Ureter (tissue), 1 donor: ENCODE data around the gene NCOA5. TPM values are rescaled to one million over a fixed set of nuclear protein-coding genes. Genes with fewer than 3 reads are reported as not detected.

Experiments
- DNase-seq: peaks from one replicate; pipeline ENCODE4 v3.0.0-alpha.2; 2020; ENCODE audit warnings: low spot score
- total RNA-seq: library from RNA; stranded (reverse); gene quantifications from one replicate; pipeline ENCODE4 v1.2.4, GENCODE V29; 2023
- donor health status: DM: yes; HTN: yes; CAD: no.

NCOA5 gene
- total RNA-seq, 1 donor from 2014 or later = 30.0 TPM

GRCh38 chr20:46040902-46041535, 48.7 kb downstream of the NCOA5 start:
- DNase-seq = no peak

DNA sequence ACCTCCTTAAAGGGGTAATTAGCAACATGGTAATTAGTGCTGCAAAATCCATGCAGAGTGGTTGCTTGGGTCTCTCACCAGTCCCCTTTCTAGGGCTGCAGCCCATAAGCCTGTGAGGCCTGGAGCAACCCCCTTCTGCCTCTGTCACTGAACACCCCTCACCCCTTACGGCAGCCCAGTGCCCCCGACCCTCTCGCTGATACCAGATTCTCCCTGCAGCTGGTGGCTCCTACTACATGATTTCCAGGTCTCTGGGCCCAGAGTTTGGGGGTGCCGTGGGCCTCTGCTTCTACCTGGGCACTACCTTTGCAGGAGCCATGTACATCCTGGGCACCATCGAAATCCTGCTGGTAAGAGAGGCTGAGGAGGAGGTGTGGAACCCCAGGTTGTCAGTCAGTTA, 52.7 kb downstream of the NCOA5 start:
- no peak for DNase-seq

- no peak for DNase-seq
Measured at GRCh38 chr20:46036370-46036769, 53.4 kb downstream of the NCOA5 start.

DNA sequence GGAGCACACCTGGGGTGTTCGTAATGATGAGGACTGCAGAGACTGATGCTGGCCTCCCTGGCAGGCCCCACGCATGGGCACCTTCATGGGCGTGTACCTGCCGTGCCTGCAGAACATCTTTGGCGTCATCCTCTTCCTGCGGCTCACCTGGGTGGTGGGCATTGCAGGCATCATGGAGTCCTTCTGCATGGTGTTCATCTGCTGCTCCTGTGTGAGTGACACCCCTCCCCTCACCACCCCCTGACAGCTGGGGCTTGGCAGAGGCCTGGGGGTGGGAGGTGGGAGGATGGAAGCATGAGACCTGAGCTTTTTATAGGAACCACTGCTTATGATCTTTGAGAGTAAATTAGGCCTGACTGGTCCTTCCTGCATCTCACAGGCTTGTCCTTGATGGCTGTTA, 54.0 kb downstream of the NCOA5 start:
- DNase-seq = no peak

DNA sequence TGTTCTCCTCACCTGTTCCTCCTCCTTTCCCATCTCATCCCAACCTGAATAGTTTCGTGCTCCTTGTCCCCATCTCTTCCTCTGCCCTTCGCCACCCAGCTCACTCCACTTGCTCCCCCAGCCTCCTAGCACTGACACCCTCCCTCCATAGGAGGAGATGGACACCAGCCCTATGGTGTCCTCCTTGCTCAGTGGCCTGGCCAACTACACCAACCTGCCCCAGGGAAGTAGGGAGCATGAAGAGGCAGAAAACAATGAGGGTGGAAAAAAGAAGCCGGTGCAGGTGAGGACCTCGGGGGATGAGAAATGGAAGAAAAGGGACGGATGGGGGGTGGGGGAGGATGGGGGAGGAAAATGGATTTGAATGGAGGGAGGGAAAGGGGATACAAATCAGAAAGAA, 54.5 kb downstream of the NCOA5 start:
- no peak for DNase-seq

DNA sequence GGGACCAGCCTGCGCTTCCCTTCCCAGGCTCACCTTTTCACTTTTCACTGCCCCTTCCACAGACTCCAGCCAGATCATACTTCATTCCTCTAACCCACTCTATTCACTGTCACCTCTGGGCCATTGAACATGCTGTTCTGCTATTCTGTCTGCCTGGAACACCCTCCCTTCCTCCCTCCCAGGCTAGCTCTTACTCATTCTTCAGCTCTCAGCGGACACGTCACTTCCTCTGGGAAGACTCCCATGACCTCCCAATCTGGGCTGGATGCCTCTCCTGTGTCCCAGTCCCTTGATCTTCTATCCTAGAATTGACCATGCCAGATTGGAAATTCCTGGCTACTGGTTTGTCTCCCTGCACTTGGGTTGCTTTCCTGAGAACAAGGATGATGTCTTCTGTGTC, 55.7 kb downstream of the NCOA5 start:
- DNase-seq = no peak

GRCh38 chr20:46031701-46032254, 58.0 kb downstream of the NCOA5 start:
- DNase-seq = no peak

DNA sequence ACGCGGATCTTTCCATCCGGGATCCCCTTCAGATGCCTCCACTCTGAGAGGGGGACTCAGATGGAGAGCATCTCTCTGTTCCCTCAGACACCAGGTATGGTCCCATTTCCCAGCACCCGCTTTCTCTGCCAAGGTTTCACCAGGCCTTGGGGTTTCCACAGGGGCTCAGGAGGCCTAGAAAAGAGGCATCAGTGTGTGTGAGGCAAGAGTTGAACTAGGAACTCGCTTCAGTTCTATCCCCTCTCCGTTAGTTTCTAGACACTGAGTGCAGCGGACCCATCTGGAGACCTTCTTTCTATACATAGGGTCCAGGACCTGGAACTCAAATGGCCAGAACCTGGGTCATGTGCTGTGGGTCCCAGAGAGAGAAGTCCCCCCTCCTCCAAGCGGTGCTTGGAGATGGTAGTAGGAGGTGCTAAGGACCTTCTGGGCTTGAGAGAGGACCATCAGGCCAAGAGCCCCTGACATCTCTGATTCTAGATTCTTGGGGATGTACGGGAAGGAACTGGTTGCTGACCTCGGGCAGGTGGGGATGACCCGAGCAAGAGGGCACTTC, 58.7 kb downstream of the NCOA5 start:
- no peak for DNase-seq

DNA sequence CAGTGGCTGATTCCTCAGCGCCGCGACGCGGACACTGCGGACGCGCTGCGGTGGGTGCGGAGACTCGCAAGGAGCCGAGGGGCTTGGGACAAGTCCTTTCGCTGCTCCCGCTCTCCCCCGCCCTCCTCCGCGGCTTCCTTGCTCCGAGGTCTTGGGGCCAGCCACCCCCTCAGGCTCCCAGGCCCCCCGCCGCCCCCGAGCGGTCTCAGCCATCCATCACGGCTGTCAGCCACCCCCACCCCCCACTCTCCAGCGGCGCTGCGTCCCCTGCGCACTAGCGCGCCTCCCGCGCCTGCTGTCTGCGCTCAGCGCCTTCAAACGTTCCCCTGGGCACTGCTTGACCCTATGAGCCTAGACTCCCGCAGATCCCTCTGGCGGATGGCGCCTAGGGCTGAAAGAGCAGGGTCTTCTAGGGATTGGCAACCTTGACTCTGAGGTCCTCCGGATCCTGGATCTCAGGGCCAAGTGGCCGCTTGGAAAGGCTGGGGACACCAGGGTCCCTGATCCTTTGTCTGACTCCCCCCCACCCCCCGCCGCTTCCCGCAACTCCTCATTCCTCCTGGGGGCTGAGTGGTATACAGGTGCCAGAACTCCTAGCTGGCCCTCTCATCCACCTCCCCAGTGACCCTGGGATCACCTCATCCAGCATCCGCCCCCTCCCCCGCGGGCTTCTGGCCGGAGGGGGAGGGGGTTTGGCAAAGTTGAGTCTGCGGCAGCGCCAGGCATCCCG, 59.3 kb downstream of the NCOA5 start:
- DNase-seq = no peak

GRCh38 chr20:46028772-46029371, 60.9 kb downstream of the NCOA5 start, which contains the start of gene SLC12A5:
TSS of gene SLC12A5 (plus strand) at chr20:46029215. CDS start at chr20:46029345, 130 bp downstream.
- no peak for DNase-seq

DNA sequence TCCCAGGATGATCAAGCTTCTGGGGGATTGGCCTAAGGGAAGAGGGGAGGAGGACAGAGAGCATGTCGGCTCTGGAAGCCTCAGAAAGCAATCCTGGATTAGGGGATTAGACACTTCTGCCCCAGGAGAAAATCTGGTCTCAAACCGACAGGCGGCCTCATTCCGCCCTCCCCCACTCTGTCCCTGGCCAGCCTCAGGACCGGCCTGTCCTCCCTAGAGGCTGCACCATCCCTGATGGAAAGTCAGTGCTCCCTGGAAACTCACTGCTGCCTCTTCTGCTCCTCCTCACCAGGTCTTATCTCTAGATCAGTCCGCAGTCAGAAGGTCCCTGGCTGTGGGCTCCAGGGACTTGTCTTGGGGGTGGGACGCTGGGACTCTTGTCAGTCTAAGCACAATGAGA, 61.7 kb downstream of the NCOA5 start:
- no peak for DNase-seq

DNA sequence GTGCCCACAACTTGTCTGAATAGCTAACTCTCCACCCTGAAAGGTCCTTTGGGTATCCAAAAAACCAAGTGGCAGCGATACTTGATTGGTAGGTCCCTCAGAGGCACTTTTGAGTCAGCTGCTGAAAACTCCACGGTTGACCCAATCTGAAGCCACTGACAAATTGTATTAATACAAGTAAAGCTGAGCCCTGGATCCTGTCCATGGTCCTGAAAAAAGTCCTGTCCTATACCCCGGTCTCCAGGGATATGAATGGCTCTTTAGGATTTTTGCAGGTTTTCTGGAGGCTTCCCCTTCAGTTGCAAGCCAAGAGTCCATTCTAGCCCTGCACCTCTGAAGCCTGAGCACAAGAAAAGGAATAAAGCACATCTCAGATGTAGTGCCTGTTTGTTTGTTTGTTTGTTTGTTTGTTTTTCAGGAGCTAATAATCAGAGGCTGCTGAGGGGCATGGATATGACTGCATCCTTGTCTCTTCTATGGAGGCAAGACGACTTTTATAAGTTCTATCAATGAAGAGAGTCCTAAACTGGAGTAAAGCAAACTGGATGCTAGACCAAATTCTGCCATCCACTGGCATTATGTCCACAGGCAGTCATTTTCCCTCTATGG, 62.4 kb downstream of the NCOA5 start:
- DNase-seq = no peak

GRCh38 chr20:46025376-46025783, 64.4 kb downstream of the NCOA5 start:
- DNase-seq = no peak

DNA sequence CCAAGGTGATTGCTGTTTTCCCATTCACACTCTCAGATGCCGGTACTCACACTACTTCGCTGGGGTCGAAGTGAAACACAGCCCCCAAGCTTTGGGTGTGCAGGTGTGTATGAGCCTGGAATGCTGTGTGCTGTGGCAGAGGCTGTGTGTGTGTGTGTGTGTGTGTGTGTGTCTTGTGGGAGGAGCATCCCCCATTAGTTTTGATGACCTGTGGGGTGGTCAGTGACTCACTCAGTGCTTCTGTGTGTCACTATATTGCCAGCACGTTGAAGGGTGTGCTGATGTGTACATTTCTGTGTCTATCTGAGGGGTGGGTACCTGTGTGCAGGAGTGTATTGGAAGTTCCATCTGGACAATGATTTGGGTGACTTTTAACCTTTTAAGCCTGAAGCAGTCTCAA, 65.8 kb downstream of the NCOA5 start:
- no peak for DNase-seq

- DNase-seq = no peak
Measured at GRCh38 chr20:46023148-46023484, 66.6 kb downstream of the NCOA5 start.

GRCh38 chr20:46022411-46023147, 67.2 kb downstream of the NCOA5 start:
- no peak for DNase-seq

DNA sequence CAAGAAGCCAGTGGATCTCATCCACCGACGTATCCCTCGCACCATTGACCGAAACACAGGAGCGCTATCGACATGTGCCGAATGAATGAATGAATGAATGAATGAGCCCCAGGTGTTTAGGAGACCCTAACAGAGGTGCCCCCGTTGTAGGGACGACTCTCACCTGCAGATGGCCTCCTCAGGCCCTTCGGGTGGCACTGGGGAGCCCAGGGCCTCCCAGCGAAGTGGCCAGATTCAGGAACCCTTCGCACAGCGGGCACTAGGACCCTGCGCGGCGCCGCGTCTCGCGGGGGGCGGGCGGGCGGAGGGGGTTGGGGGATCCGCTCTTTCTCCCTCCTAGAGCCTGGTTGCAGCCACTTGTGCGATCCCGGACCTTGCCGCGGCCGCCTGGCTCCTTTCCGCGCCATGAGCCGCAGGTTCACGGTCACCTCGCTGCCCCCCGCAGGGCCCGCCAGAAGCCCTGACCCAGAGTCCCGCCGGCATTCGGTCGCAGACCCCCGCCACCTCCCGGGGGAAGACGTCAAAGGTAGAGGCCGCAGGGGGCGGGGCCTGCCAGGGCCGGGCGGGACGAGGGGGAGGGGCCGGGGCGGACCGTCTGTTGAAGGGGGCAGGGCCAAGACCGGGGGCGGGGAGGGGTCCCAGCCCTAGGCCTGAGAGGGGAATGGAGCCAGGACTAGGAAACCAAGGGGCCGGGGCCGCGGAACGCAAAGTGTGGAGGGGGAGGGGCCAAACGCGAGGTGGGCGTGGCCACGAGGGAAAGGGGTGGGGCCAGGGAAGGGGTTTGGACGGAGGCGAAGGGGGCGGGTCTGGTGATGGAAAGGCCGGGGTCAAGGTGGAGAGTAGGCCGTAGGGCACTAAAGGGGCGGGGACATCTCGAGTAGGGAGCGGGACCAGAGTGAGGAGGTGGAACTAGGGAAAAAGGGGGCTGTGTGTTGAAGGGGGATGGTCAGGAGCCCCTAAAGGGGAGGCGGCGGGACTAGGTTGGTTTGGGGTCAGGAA, 68.1 kb downstream of the NCOA5 start:
- DNase-seq = no peak

DNA sequence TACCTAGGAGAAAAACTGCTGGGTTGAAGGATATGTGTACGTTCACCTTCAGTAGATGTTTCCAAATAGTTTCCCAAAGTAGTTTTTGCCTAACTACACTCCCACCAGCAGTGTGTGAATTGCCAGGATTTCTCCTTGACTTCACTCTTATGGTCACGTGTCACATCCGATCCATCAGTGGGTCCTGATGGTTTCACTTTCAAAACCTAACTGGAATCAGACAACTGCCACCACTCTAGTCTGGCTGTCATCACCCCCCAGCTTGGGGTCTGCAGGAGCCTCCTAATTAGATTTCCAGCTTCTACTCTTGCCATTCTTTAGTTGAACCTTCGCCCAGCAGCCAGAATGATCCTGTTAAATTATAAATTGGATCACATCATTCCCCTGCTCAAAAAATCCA, 69.2 kb downstream of the NCOA5 start:
- no peak for DNase-seq

DNA sequence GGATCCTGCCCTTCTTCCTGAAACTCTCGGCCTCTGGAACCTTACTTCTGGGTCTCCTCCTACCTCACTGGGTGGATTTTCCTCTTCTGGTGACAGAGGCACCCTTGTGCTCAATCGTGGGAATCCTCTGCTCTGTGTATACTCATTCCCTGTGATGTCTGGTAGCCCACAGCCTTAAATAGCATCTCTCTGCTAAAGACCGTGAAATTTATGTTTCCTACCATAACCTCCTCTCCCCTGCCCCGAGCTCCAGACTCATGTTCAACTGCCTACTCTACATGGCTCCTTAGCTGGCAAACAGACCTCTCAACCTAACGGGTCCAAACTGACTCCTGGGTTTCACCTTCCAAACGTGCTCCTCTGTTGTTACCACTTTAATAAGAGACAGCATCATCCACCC, 71.2 kb downstream of the NCOA5 start:
- no peak for DNase-seq

GRCh38 chr20:46018112-46018511, 71.7 kb downstream of the NCOA5 start:
- no peak for DNase-seq
